ENCODE results near the gene KAZN. TPM values are rescaled to one million over a fixed set of nuclear protein-coding genes. Genes with fewer than 3 reads are reported as not detected.
A peak's percentile ranks its signal among the peaks of the same experiment; 100 is the strongest.

KAZN gene
- total RNA-seq, 1 donor from 2014 or later, result 11.6 TPM

DNA sequence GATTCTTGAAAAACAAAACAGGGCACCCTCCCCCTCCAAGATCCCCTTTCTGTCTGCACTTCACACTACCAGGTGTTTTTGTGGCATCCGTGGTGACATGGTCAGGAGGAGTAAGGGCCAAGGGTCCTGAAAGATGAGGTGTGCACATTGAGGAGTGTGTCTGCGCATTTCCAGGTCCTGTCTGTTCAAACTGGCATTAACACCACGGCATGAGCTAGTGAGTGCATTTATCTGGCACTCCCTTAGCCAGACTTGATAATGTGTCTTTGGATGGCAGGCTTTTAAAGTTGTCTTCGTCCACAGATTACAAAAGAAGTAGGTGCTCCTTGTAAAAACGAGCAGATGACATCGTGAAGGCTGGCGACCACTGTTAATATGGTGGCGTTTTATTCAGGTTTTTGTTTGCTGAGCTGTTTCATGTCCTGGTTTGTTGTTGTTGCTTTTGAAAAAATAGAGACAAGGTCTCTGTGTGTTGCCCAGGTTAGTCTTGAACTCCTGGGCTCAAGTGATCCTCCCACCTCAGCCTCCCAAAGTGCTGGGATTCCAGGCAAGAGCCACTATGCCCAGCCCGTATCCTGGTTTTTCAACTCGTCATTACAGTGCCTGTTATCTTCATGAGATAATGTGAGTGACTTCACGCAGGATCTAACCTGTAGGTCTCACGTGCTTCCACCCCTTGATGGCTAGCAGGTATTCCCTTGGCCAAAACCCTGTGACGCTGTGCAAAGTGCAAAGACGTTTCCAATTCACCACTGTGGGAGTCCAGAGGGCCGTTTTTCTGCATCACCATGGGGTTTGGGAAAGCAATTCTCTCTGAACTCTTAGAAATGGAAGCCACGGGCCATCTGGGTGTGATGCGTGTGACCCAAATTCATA, 559.3 kb downstream of the KAZN start:
- no peak for DNase-seq (ENCODE audit: low read depth, low spot score)
- no peaks in the 10 kb centered on the region for H3K9me3 Mint-ChIP-seq
- TF ChIP-seq, protein P1, sequence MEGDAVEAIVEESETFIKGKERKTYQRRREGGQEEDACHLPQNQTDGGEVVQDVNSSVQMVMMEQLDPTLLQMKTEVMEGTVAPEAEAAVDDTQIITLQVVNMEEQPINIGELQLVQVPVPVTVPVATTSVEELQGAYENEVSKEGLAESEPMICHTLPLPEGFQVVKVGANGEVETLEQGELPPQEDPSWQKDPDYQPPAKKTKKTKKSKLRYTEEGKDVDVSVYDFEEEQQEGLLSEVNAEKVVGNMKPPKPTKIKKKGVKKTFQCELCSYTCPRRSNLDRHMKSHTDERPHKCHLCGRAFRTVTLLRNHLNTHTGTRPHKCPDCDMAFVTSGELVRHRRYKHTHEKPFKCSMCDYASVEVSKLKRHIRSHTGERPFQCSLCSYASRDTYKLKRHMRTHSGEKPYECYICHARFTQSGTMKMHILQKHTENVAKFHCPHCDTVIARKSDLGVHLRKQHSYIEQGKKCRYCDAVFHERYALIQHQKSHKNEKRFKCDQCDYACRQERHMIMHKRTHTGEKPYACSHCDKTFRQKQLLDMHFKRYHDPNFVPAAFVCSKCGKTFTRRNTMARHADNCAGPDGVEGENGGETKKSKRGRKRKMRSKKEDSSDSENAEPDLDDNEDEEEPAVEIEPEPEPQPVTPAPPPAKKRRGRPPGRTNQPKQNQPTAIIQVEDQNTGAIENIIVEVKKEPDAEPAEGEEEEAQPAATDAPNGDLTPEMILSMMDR (conservative IDR thresholded peaks at IDR 0.05), result no peak
- H3K27me3 Mint-ChIP-seq (ENCODE audit: low read depth), result peaks cover 25% of the 10 kb centered on the region
- no peaks in the 10 kb centered on the region for H3K36me3 Mint-ChIP-seq (ENCODE audit: low read depth)
- H3K4me1 Mint-ChIP-seq, result peaks cover 18% of the 10 kb centered on the region
- peak overlapping the region; percentile 29 for H3K4me3 Mint-ChIP-seq
- H3K27ac Mint-ChIP-seq (ENCODE audit: unreplicated experiment), result no peak overlapping the region

DNA sequence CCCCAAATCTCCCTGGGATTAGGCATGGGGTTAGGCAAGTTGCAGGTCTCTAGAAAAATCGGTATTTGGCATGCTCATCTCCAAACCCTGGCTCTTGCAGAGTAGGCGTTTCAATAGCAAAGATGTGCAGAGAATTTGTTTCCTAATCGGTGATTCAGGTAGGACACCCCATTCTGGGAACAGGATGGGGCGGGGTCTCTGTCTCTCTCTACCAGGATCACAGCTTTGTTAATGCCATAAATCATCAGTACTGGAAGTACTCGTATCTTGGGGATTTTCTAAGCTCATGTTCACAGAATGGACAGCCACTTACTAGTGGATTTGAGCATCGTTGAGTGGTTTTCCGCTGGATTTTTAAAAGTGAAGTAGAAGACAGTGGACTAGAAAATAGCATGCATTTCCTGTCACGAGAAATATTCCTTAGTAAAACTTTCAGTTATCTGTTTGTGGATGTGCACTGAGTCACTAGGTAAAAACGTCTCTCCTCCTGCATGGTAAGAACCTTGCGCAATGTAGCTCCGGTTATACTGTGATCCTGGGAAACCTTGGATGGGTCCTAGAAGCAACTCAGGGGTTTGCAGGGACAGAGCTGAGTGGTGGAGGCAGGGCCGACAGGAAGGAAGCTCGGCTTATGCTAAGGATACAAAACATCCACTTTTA, 560.2 kb downstream of the KAZN start:
- Mint-ChIP-seq H3K9me3 (no peaks in the 10 kb centered on the region), H3K36me3 (ENCODE audit: low read depth) (no peaks in the 10 kb centered on the region), H3K27me3 (ENCODE audit: low read depth) (peaks cover 25% of the 10 kb centered on the region), H3K4me3 (peak overlapping the region; percentile 12), H3K4me1 (peaks cover 18% of the 10 kb centered on the region), H3K27ac (ENCODE audit: unreplicated experiment) (no peak overlapping the region)
- TF ChIP-seq, protein P1 (conservative IDR thresholded peaks at IDR 0.05), result no peak
- no peak for DNase-seq (ENCODE audit: low read depth, low spot score)

DNA sequence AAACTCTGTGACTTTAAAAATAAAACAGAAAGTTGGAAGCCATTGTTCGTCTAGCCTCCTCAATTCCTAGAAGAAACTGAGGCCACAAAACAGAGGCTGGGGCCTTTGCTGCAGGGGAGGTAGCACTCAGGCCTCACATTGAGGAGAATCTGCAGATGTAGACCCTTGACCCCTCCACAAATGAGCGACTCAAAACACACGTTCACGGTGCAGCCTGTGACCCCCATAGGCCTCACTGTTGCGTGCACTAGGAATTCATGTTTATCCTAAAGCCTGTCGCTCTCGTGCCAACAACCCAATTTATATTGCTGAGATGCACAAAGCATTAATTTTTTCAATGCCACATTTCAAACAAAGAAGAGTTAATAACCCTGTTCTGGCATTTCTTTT, 560.7 kb downstream of the KAZN start:
- Mint-ChIP-seq H3K4me3 (no peak overlapping the region), H3K4me1 (peaks cover 16% of the 10 kb centered on the region), H3K9me3 (no peaks in the 10 kb centered on the region), H3K36me3 (ENCODE audit: low read depth) (no peaks in the 10 kb centered on the region), H3K27ac (ENCODE audit: unreplicated experiment) (no peak overlapping the region), H3K27me3 (ENCODE audit: low read depth) (peaks cover 24% of the 10 kb centered on the region)
- TF ChIP-seq, protein P1 (conservative IDR thresholded peaks at IDR 0.05), result no peak
- no peak for DNase-seq (ENCODE audit: low read depth, low spot score)

DNA sequence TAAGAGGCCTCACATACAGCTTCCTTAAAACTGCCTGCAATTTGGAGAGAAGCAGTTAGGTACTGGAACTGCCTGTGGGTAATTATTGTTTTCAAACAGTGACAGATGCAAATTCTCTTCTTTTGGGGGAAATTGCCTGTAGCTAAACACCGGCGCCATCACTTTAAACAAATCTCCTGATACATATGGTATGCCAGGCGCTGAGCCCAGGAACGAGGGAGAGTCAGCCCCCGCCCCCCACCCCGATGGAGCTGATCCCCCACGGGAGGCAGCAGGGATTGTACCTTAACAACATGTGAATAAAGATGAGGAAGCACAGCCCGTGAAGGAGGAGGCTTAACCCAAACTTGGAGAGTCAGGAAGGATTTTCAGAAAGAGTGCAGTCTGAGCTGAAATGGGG, 562.1 kb downstream of the KAZN start:
- H3K9me3 Mint-ChIP-seq, result no peaks in the 10 kb centered on the region

DNA sequence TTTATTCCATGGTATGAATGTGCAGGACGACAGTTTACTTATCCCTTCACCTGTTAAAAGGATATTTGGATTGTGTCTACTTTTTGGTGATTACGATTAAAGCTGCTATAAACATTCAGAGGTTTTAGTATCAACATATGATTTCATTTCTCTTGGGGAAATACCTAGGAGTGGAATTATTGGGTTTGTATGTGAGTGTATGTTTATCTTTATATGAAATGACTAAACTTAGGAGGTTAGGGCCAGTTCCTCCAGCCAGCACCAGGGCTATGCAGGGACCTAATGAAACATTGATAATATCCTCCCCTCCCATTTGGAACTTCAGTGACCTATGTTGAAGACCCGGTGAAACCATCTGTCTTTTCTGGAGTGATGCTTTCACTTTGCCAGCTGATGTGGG, 568.9 kb downstream of the KAZN start:
- TF ChIP-seq, protein P1 (conservative IDR thresholded peaks at IDR 0.05), result no peak
- Mint-ChIP-seq H3K27ac (ENCODE audit: unreplicated experiment) (no peak overlapping the region), H3K36me3 (ENCODE audit: low read depth) (no peaks in the 10 kb centered on the region), H3K4me1 (peaks cover 3% of the 10 kb centered on the region), H3K9me3 (no peaks in the 10 kb centered on the region), H3K27me3 (ENCODE audit: low read depth) (no peaks in the 10 kb centered on the region), H3K4me3 (no peak overlapping the region)
- DNase-seq (ENCODE audit: low read depth, low spot score), result no peak

More for the DNA sequence above, 562.1 kb downstream of the KAZN start:
- DNase-seq (ENCODE audit: low read depth, low spot score), result no peak
- no peaks in the 10 kb centered on the region for H3K36me3 Mint-ChIP-seq (ENCODE audit: low read depth)
- H3K27me3 Mint-ChIP-seq (ENCODE audit: low read depth), result peaks cover 11% of the 10 kb centered on the region
- H3K27ac Mint-ChIP-seq (ENCODE audit: unreplicated experiment), result peak overlapping the region; percentile 53
- peaks cover 8% of the 10 kb centered on the region for H3K4me1 Mint-ChIP-seq
- H3K4me3 Mint-ChIP-seq, result no peak overlapping the region
- TF ChIP-seq, protein P1 (conservative IDR thresholded peaks at IDR 0.05), result no peak

Data from neural crest cell (in vitro differentiated cells).